B cell (primary cell): ENCODE measurements around the gene LILRA6. TPM values are rescaled to one million over a fixed set of nuclear protein-coding genes. Genes with fewer than 3 reads are reported as not detected.
"Not testable (repeated sequence)": the region's sequence is repeated elsewhere in the genome, so short reads cannot be mapped to it uniquely, and the experiment has no call there.

ENCODE experiments used
- ATAC-seq: fragments of 200-7000 bp; cut with Tn5 transposase; one replicate; pipeline ENCODE4 v1.10.0; 2021; ENCODE audit warnings: low read depth, mild to moderate bottlenecking, moderate number of reproducible peaks, moderate library complexity
- CTCF ChIA-PET: fragments of 350-600 bp; sonication (Branson Sonifier 250); formaldehyde crosslinking; loops from one replicate; lab custom pipeline; 2021; ENCODE audit warnings: antibody characterized with exemption, inconsistent platforms; lab: Charles Lee
- POLR2A ChIA-PET: fragments of 350-600 bp; sonication (Branson Sonifier 250); formaldehyde crosslinking; loops from one replicate; lab custom pipeline; 2021; ENCODE audit warnings: antibody characterized with exemption; lab: Charles Lee
- DNase-seq: peaks from one replicate; pipeline ENCODE4 v3.0.0; 2013
- H2AFZ ChIP-seq: 2 replicates; pipeline ENCODE4 v1.6.1; 2012; ENCODE audit warnings: mild to moderate bottlenecking, low read depth, low read length; ENCODE audit not compliant: insufficient read depth, poor library complexity, severe bottlenecking
- H3K27ac ChIP-seq, 2 donors: 1 replicate in 1 of 2; 2 replicates in 1 of 2; pipeline ENCODE4 v1.5.1; 2012 to 2013; ENCODE audit warnings: low read length in 2 of 2, mild to moderate bottlenecking in 2 of 2, moderate library complexity in 1 of 2
- H3K27me3 ChIP-seq, 4 experiments: fragments of 200-600 bp in 1 of 4; sonication (generic) in 1 of 4; replicated peaks in 1 of 4; 1 replicate in 2 of 4; 2 replicates in 2 of 4; pipeline versions ENCODE4 v1.6.1 to v1.7.0; 2013 to 2016; ENCODE audit warnings: low read length in 3 of 4, mild to moderate bottlenecking in 2 of 4, mixed read lengths in 1 of 4, moderate library complexity in 1 of 4; ENCODE audit not compliant: insufficient read depth in 4 of 4, control insufficient read depth in 3 of 4; ENCODE audit errors: control extremely low read depth in 1 of 4
- H3K36me3 ChIP-seq, 2 experiments: replicated peaks in 1 of 2; 1 replicate in 1 of 2; 2 replicates in 1 of 2; pipeline versions ENCODE4 v1.6.1 to v1.7.1; 2013; ENCODE audit warnings: low read length in 1 of 2; ENCODE audit not compliant: insufficient read depth in 2 of 2, control insufficient read depth in 1 of 2; ENCODE audit errors: control extremely low read depth in 1 of 2, extremely low read depth in 1 of 2
- H3K4me1 ChIP-seq, 2 donors: fragments of 200-600 bp in 1 of 2; sonication (generic) in 1 of 2; 1 replicate in 1 of 2; 2 replicates in 1 of 2; pipeline versions ENCODE4 v1.5.1 to v1.6.1; 2013 to 2017; ENCODE audit warnings: low read length in 2 of 2; ENCODE audit not compliant: control insufficient read depth in 2 of 2, insufficient read depth in 2 of 2
- H3K4me2 ChIP-seq: replicated peaks from 2 replicates; pipeline ENCODE3; 2012; ENCODE audit warnings: mild to moderate bottlenecking, low read depth, low read length; ENCODE audit not compliant: poor library complexity, severe bottlenecking
- H3K4me3 ChIP-seq, 5 experiments: fragments of 200-600 bp in 1 of 5; sonication (generic) in 1 of 5; 1 replicate in 3 of 5; 2 replicates in 2 of 5; pipeline versions ENCODE4 v1.5.1 to v1.7.0; 2011 to 2016; ENCODE audit warnings: low read length in 4 of 5, mild to moderate bottlenecking in 4 of 5, low read depth in 2 of 5, control low read depth in 1 of 5, moderate library complexity in 1 of 5; ENCODE audit not compliant: insufficient read depth in 1 of 5; ENCODE audit errors: control extremely low read depth in 1 of 5, extremely low read depth in 1 of 5
- H3K79me2 ChIP-seq: fragments of 200-600 bp; sonication (generic); one replicate; pipeline ENCODE4 v1.6.0; 2016; ENCODE audit warnings: low read length; ENCODE audit not compliant: control insufficient read depth, insufficient read depth
- H3K9ac ChIP-seq: fragments of 200-600 bp; sonication (generic); 2 replicates; pipeline ENCODE4 v1.6.1; 2017; ENCODE audit warnings: mild to moderate bottlenecking, low read length, moderate library complexity
- H3K9me3 ChIP-seq, 3 donors: one replicate each; pipeline versions ENCODE4 v1.6.1 to v1.7.1; 2013; ENCODE audit warnings: low read length in 2 of 3; ENCODE audit not compliant: control insufficient read depth in 2 of 3, insufficient read depth in 1 of 3; ENCODE audit errors: control extremely low read depth in 1 of 3
- H4K20me1 ChIP-seq: 2 replicates; pipeline ENCODE4 v1.6.0; 2012; ENCODE audit warnings: mild to moderate bottlenecking, low read length; ENCODE audit not compliant: insufficient read depth, control insufficient read depth, poor library complexity, severe bottlenecking
- H3K27ac Mint-ChIP-seq: one replicate; pipeline ENCODE4 v1.8.0; 2021; ENCODE audit warnings: mixed read lengths
- H3K27me3 Mint-ChIP-seq: one replicate; pipeline ENCODE4 v1.8.0; 2021; ENCODE audit warnings: mixed read lengths
- H3K4me1 Mint-ChIP-seq: one replicate; pipeline ENCODE4 v1.8.0; 2021; ENCODE audit warnings: mixed read lengths
- H3K4me3 Mint-ChIP-seq: one replicate; pipeline ENCODE4 v1.8.0; 2021; ENCODE audit warnings: mixed read lengths
- H3K9me3 Mint-ChIP-seq: one replicate; pipeline ENCODE4 v1.8.0; 2022; ENCODE audit warnings: mixed read lengths; ENCODE audit not compliant: insufficient read depth
- EZH2 ChIP-seq: IDR thresholded peaks from 2 replicates; pipeline ENCODE4 v1.6.1; 2012; ENCODE audit warnings: borderline replicate concordance, low read depth, mild to moderate bottlenecking, moderate library complexity, low read length; ENCODE audit not compliant: insufficient read depth, poor library complexity, severe bottlenecking
- WGBS: methylation state at CpG from one replicate; pipeline ENCODE4 v1.1.5; 2013; ENCODE audit warnings: missing lambda C conversion rate; ENCODE audit not compliant: insufficient coverage; 5-methylcytosine and 5-hydroxymethylcytosine counted together
- intact Hi-C: fragments of 100-400 bp; cut with micrococcal nuclease; formaldehyde crosslinking; loops from one replicate; pipeline ENCODE4 v1.10.0; 2022
- polyA plus RNA-seq: library from polyadenylated mRNA; depleted of rRNA; stranded (reverse); fragments of >200 nt; gene quantifications from 2 replicates; pipeline ENCODE4 v1.2.3, GENCODE V29; 2012
- total RNA-seq, 2 donors: library from RNA; stranded (reverse); fragments of 120-200 nt in 1 of 2; gene quantifications; 1 replicate in 1 of 2; 2 replicates in 1 of 2; pipeline versions ENCODE4 v1.2.3 to v1.2.4, GENCODE V29; 2013 to 2022
- TF ChIP-seq, protein P1 (sequence below): fragments of 200-600 bp; IDR thresholded peaks from one replicate; pipeline ENCODE4 v1.8.0; 2022; ENCODE audit warnings: antibody characterized with exemption, mild to moderate bottlenecking

Gene LILRA6
- total and polyA plus RNA-seq, 2 donors (not counting 1 experiment from before 2014, with no cell fraction given) = 0.66 TPM; not detected in 1

DNA sequence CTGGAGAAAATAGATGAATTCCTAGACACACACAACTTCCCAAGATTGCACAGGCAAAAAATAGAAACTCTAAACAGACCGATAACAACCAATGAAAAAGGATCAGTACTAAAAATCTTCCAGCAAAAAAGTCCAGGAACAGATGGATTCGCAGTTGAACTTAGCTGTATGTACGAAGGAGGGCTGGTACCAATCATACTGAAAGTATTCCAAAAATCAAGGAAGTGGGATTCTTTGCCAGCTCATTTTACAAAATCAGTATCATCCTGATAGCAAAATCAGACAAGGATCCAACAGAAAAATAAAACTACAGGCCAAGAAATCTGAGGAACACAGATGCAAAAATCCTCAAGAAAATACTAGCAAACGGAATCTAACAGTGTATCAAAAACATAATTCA is 44.9 kb upstream of the LILRA6 start:
- Histone ChIP-seq H4K20me1 (peaks cover 5% of the 10 kb centered on the region), H3K27me3 (peaks cover 0 to 8% (median 0%) of the 10 kb centered on the region in 4 experiments), H3K36me3 (no peaks in the 10 kb centered on the region), H3K27ac (no peak overlapping the region), H3K4me3 (no peak overlapping the region), H3K4me1 (peaks cover 70 to 76% of the 10 kb centered on the region in 2 donors), H2AFZ (no peak overlapping the region), H3K9me3 (peaks cover 0 to 12% (median 0%) of the 10 kb centered on the region in 3 donors), H3K9ac (no peak overlapping the region), H3K79me2 (no peaks in the 10 kb centered on the region), H3K4me2 (no peak overlapping the region)
- TF ChIP-seq EZH2 = no peak
- TF ChIP-seq, protein P1, sequence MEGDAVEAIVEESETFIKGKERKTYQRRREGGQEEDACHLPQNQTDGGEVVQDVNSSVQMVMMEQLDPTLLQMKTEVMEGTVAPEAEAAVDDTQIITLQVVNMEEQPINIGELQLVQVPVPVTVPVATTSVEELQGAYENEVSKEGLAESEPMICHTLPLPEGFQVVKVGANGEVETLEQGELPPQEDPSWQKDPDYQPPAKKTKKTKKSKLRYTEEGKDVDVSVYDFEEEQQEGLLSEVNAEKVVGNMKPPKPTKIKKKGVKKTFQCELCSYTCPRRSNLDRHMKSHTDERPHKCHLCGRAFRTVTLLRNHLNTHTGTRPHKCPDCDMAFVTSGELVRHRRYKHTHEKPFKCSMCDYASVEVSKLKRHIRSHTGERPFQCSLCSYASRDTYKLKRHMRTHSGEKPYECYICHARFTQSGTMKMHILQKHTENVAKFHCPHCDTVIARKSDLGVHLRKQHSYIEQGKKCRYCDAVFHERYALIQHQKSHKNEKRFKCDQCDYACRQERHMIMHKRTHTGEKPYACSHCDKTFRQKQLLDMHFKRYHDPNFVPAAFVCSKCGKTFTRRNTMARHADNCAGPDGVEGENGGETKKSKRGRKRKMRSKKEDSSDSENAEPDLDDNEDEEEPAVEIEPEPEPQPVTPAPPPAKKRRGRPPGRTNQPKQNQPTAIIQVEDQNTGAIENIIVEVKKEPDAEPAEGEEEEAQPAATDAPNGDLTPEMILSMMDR = no peak
- CTCF ChIA-PET = interaction anchor here (0.9 to 3.9 kb wide), 4 partner anchors 10 to 66 kb away, joined by 3 to 20 read pairs (median 3); no protein-coding TSS in a partner anchor
- no peak overlapping the region for H3K4me3 Mint-ChIP-seq
- WGBS = no CpG with 5 or more reads among the region's 4 CpGs
- POLR2A ChIA-PET = no interaction called here
- intact Hi-C loops = no loop called here
- DNase-seq (no peak), ATAC-seq (no peak)
- H3K4me1 Mint-ChIP-seq = peaks cover 85% of the 10 kb centered on the region
- peaks cover 9% of the 10 kb centered on the region for H3K27me3 Mint-ChIP-seq
- H3K9me3 Mint-ChIP-seq = no peaks in the 10 kb centered on the region
- peak overlapping the region; percentile 21 for H3K27ac Mint-ChIP-seq

GRCh38 chr19:54286283-54286682 is 43.7 kb upstream of the LILRA6 start:
- peak overlapping the region; percentile 66 for H3K4me3 Mint-ChIP-seq
- POLR2A ChIA-PET, intact Hi-C loops: not testable (repeated sequence)

GRCh38 chr19:54285427-54286056 is 43.0 kb upstream of the LILRA6 start:
- H2AFZ ChIP-seq, H3K79me2 ChIP-seq, H3K9me3 Mint-ChIP-seq, H3K9ac ChIP-seq, intact Hi-C loops, H3K36me3 ChIP-seq, H4K20me1 ChIP-seq, H3K27me3 ChIP-seq, CTCF ChIA-PET, H3K27me3 Mint-ChIP-seq: not testable (repeated sequence)
- ATAC-seq = peak; percentile 73
- H3K4me1 Mint-ChIP-seq = peaks cover 94% of the 10 kb centered on the region
- POLR2A ChIA-PET = interaction anchor here (0.6 kb wide), 1 partner anchor 1481 kb away, joined by 4 read pairs; no protein-coding TSS in a partner anchor
- peak overlapping the region; percentile 59 to 68 for H3K27ac ChIP-seq
- H3K4me3 ChIP-seq = peak overlapping the region in 1 of 5 experiments; percentile 31
- 2% methylated on average over 10 of the region's 12 CpGs for WGBS
- H3K4me2 ChIP-seq = peak overlapping the region; percentile 53
- DNase-seq = peak; percentile 78
- H3K4me3 Mint-ChIP-seq = peak overlapping the region; percentile 66
- H3K9me3 ChIP-seq = peaks cover 0 to 10% (median 0%) of the 10 kb centered on the region in 3 donors
- peak overlapping the region; percentile 85 for H3K27ac Mint-ChIP-seq
- H3K4me1 ChIP-seq = peaks cover 82 to 89% of the 10 kb centered on the region in 2 donors

More at GRCh38 chr19:54286283-54286682, 43.7 kb upstream of the LILRA6 start:
- 57% methylated on average over 1 of the region's 10 CpGs for WGBS
- peaks cover 91% of the 10 kb centered on the region for H3K4me1 Mint-ChIP-seq
- not testable (repeated sequence) for H3K27me3 ChIP-seq, H2AFZ ChIP-seq, H3K9ac ChIP-seq, H3K9me3 Mint-ChIP-seq, H3K36me3 ChIP-seq, H3K79me2 ChIP-seq, H4K20me1 ChIP-seq, H3K27me3 Mint-ChIP-seq, H3K4me3 ChIP-seq
- CTCF ChIA-PET = interaction anchor here (3.9 kb wide), 1 partner anchor 20 kb away, joined by 20 read pairs; no protein-coding TSS in a partner anchor
- H3K4me2 ChIP-seq = peak overlapping the region; percentile 53
- peak overlapping the region; percentile 59 to 68 for H3K27ac ChIP-seq
- H3K27ac Mint-ChIP-seq = peak overlapping the region; percentile 85
- ATAC-seq (peak; percentile 29), DNase-seq (peak; percentile 41)
- H3K9me3 ChIP-seq = peaks cover 0 to 12% (median 0%) of the 10 kb centered on the region in 3 donors
- H3K4me1 ChIP-seq = peaks cover 81 to 85% of the 10 kb centered on the region in 2 donors
